Neutrophil (primary cell): ENCODE results near the gene TRIM22.
A peak's percentile ranks its signal among the peaks of the same experiment; 100 is the strongest.
"Not testable (repeated sequence)": the region's sequence is repeated elsewhere in the genome, so short reads cannot be mapped to it uniquely, and the experiment has no call there.

Source experiments
- H3K27ac ChIP-seq: fragments of 200-600 bp; sonication (generic); 2 replicates; pipeline ENCODE4 v1.5.1; 2016; ENCODE audit warnings: mild to moderate bottlenecking, moderate library complexity
- H3K27me3 ChIP-seq: fragments of 200-600 bp; sonication (generic); 2 replicates; pipeline ENCODE4 v1.6.0; 2016; ENCODE audit warnings: mild to moderate bottlenecking
- H3K36me3 ChIP-seq: fragments of 200-600 bp; sonication (generic); 2 replicates; pipeline ENCODE4 v1.5.1; 2017
- H3K4me1 ChIP-seq, 2 experiments: fragments of 200-600 bp in 1 of 2; sonication (generic) in 1 of 2; 1 replicate in 1 of 2; 2 replicates in 1 of 2; pipeline versions ENCODE4 v1.5.1 to v1.6.1; 2013 to 2016; ENCODE audit warnings: low read depth in 1 of 2, low read length in 1 of 2, mild to moderate bottlenecking in 1 of 2, moderate library complexity in 1 of 2; ENCODE audit not compliant: control insufficient read depth in 1 of 2, insufficient read depth in 1 of 2
- H3K4me3 ChIP-seq, 2 experiments: fragments of 200-600 bp in 1 of 2; sonication (generic) in 1 of 2; 1 replicate in 1 of 2; 2 replicates in 1 of 2; pipeline ENCODE4 v1.5.1; 2013 to 2016; ENCODE audit warnings: low read depth in 1 of 2, low read length in 1 of 2, mild to moderate bottlenecking in 1 of 2, moderate library complexity in 1 of 2
- H3K9me3 ChIP-seq: fragments of 200-600 bp; sonication (generic); 2 replicates; pipeline ENCODE4 v1.5.1; 2016
- TF ChIP-seq, protein P1 (sequence below): fragments of 200-600 bp; sonication (generic); IDR thresholded peaks from 2 replicates; pipeline ENCODE4 v1.5.1; 2016; ENCODE audit warnings: antibody characterized with exemption

Gene TRIM22

DNA sequence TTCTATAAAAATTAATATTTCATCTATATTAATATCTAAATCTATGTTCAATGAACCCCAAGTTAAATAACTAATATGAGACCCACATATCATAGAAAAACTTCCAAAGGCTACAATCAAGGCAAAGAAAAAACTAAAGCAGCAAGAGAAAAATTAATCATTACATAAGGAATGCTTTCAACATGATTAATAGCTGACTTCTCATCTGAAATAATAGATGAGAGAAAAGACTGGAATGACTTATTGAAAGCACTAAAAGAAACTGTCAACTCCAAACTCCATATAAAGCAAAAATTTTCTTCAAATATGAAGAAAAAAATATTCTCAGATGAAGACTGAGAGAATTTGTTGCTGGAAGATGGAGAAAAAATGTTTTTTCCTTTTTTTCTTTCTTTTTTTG, 17.8 kb upstream of the TRIM22 start:
- Histone ChIP-seq H3K9me3 (no peaks in the 10 kb centered on the region), H3K27me3 (no peaks in the 10 kb centered on the region), H3K36me3 (peaks cover 32% of the 10 kb centered on the region), H3K27ac (no peak overlapping the region), H3K4me3 (no peak overlapping the region), H3K4me1 (no peaks in the 10 kb centered on the region)
- TF ChIP-seq, protein P1, sequence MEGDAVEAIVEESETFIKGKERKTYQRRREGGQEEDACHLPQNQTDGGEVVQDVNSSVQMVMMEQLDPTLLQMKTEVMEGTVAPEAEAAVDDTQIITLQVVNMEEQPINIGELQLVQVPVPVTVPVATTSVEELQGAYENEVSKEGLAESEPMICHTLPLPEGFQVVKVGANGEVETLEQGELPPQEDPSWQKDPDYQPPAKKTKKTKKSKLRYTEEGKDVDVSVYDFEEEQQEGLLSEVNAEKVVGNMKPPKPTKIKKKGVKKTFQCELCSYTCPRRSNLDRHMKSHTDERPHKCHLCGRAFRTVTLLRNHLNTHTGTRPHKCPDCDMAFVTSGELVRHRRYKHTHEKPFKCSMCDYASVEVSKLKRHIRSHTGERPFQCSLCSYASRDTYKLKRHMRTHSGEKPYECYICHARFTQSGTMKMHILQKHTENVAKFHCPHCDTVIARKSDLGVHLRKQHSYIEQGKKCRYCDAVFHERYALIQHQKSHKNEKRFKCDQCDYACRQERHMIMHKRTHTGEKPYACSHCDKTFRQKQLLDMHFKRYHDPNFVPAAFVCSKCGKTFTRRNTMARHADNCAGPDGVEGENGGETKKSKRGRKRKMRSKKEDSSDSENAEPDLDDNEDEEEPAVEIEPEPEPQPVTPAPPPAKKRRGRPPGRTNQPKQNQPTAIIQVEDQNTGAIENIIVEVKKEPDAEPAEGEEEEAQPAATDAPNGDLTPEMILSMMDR = no peak

GRCh38 chr11:5674391-5674790, 15.2 kb upstream of the TRIM22 start:
- H3K4me1 ChIP-seq = no peaks in the 10 kb centered on the region
- peaks cover 30% of the 10 kb centered on the region for H3K36me3 ChIP-seq
- no peaks in the 10 kb centered on the region for H3K9me3 ChIP-seq
- H3K4me3 ChIP-seq = no peak overlapping the region
- H3K27ac ChIP-seq = no peak overlapping the region
- no peaks in the 10 kb centered on the region for H3K27me3 ChIP-seq
- TF ChIP-seq, protein P1 = no peak

DNA sequence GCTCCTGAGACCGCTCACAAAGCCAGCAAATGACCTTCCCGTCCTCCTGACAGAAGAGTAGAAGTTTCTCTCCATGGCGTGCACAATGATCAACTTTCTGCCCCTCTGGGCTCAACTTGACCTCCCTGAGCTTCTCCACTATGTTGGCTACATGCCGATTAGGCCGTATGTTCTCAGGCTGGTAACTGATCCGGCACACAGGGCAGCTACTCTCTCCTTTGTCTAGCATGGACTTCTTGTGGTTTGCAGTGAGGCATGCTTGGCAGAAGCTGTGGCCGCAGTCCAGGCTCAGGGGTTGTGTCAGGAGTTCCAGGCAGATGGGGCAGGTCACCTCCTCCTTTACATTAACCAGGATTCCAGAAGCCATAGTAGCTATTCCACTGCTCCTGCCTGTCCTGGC, 9.8 kb upstream of the TRIM22 start:
- Histone ChIP-seq H3K36me3 (peaks cover 25% of the 10 kb centered on the region), H3K4me3 (no peak overlapping the region), H3K9me3 (no peaks in the 10 kb centered on the region), H3K27me3 (no peaks in the 10 kb centered on the region), H3K27ac (no peak overlapping the region), H3K4me1 (peaks cover 7 to 8% of the 10 kb centered on the region in 2 experiments)
- TF ChIP-seq, protein P1 = no peak

- not testable (repeated sequence) for H3K9me3 ChIP-seq, H3K27ac ChIP-seq, H3K27me3 ChIP-seq, H3K4me3 ChIP-seq
- H3K4me1 ChIP-seq = peaks cover 14% of the 10 kb centered on the region in 2 experiments
- H3K36me3 ChIP-seq = peaks cover 22% of the 10 kb centered on the region
Observed at GRCh38 chr11:5682890-5683441, 6.6 kb upstream of the TRIM22 start.

- H3K4me1 ChIP-seq = peaks cover 14% of the 10 kb centered on the region in 2 experiments
- H3K27ac ChIP-seq = peak overlapping the region; percentile 87
- H3K9me3 ChIP-seq, H3K27me3 ChIP-seq: not testable (repeated sequence)
- H3K4me3 ChIP-seq = peak overlapping the region; percentile 62 to 73
- peaks cover 15% of the 10 kb centered on the region for H3K36me3 ChIP-seq
Observed at GRCh38 chr11:5683620-5684019, 6.0 kb upstream of the TRIM22 start.

DNA sequence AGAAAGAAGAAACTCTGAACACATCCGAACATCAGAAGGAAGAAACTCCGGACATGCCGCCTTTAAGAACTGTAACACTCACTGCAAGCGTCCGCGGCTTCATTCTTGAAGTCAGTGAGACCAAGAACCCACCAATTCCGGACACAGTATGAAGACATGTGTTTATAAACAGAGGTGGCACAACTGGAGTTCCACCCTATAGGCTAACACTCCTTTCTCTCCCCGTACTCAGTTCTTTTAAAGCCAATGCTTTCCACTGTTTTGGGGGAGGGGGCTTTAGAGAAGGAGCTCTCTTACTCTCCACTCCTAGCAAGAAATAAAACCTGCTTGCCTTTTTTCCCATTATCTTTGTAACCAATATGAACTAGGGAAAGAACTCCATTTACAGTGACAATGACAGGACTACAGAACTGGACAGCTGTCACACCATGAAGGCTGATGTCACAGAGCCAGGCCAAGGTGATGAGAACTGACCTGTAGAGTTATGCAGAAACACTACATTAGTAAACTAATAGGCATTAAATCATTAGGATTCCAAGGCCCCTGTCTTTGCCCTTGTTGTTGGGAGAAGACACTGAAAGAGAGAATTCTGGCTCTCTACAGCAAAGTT, 5.4 kb upstream of the TRIM22 start:
- H3K27ac ChIP-seq = peak overlapping the region; percentile 87
- H3K4me3 ChIP-seq = peak overlapping the region; percentile 62 to 73
- no peaks in the 10 kb centered on the region for H3K9me3 ChIP-seq
- no peaks in the 10 kb centered on the region for H3K27me3 ChIP-seq
- peaks cover 18 to 19% of the 10 kb centered on the region in 2 experiments for H3K4me1 ChIP-seq
- TF ChIP-seq, protein P1 = no peak
- peaks cover 10% of the 10 kb centered on the region for H3K36me3 ChIP-seq
